Measurements from ENCODE around the gene AKAP13.

AKAP13 gene

GRCh38 chr15:85632014-85632413, 251.6 kb downstream of the AKAP13 start:
- TF ChIP-seq CTCF (IDR thresholded peaks at IDR 0.05; ENCODE audit: low read depth, low read length, missing control alignments) = no peak
- in situ Hi-C loops (cut with HindIII; ENCODE audit: low sequenced_read_pairs) = no loop called here
- H3K4me3 ChIP-seq (ENCODE audit: low read depth, low read length) = no peak overlapping the region
- DNase-seq (ENCODE audit: low read depth) = no peak

- no peak for TF ChIP-seq CTCF (IDR thresholded peaks at IDR 0.05; ENCODE audit: low read depth, low read length, missing control alignments)
- H3K4me3 ChIP-seq (ENCODE audit: low read depth, low read length) = no peak overlapping the region
- DNase-seq (ENCODE audit: low read depth) = no peak
- in situ Hi-C loops (cut with HindIII; ENCODE audit: low sequenced_read_pairs) = no loop called here
Measured at GRCh38 chr15:85633859-85634258, 253.5 kb downstream of the AKAP13 start.

GRCh38 chr15:85636351-85636750, 255.9 kb downstream of the AKAP13 start:
- in situ Hi-C loops (cut with HindIII; ENCODE audit: low sequenced_read_pairs) = no loop called here
- TF ChIP-seq CTCF (IDR thresholded peaks at IDR 0.05; ENCODE audit: low read depth, low read length, missing control alignments) = no peak
- DNase-seq (ENCODE audit: low read depth) = no peak
- H3K4me3 ChIP-seq (ENCODE audit: low read depth, low read length) = no peak overlapping the region

- no peak for TF ChIP-seq CTCF (IDR thresholded peaks at IDR 0.05; ENCODE audit: low read depth, low read length, missing control alignments)
- no peak for DNase-seq (ENCODE audit: low read depth)
- in situ Hi-C loops (cut with HindIII; ENCODE audit: low sequenced_read_pairs) = no loop called here
- no peak overlapping the region for H3K4me3 ChIP-seq (ENCODE audit: low read depth, low read length)
Measured at GRCh38 chr15:85639752-85640381, 259.5 kb downstream of the AKAP13 start.

- no peak for TF ChIP-seq CTCF (IDR thresholded peaks at IDR 0.05; ENCODE audit: low read depth, low read length, missing control alignments)
- H3K4me3 ChIP-seq (ENCODE audit: low read depth, low read length) = no peak overlapping the region
- in situ Hi-C loops (cut with HindIII; ENCODE audit: low sequenced_read_pairs) = no loop called here
- no peak for DNase-seq (ENCODE audit: low read depth)
Measured at GRCh38 chr15:85642065-85642692, 261.8 kb downstream of the AKAP13 start.

- no peak overlapping the region for H3K4me3 ChIP-seq (ENCODE audit: low read depth, low read length)
- DNase-seq (ENCODE audit: low read depth) = peak; percentile 80
- in situ Hi-C loops (cut with HindIII; ENCODE audit: low sequenced_read_pairs) = no loop called here
- no peak for TF ChIP-seq CTCF (IDR thresholded peaks at IDR 0.05; ENCODE audit: low read depth, low read length, missing control alignments)
Measured at GRCh38 chr15:85642693-85643066, 262.3 kb downstream of the AKAP13 start.
